Thyroid gland (tissue), 4 donors: ENCODE measurements around the gene CNTLN.

Source experiments
- CTCF ChIP-seq, 6 experiments: fragments of 200-600 bp in 3 of 6; fragments of 450-650 bp in 3 of 6; sonication (generic) in 3 of 6; IDR thresholded peaks; one replicate each; pipeline ENCODE4 v1.5.1; 2016 to 2019; ENCODE audit warnings: antibody characterized with exemption in 6 of 6, mild to moderate bottlenecking in 2 of 6, inconsistent platforms in 1 of 6, moderate library complexity in 1 of 6
- POLR2A ChIP-seq, 2 donors: fragments of 450-650 bp; IDR thresholded peaks; one replicate each; pipeline ENCODE4 v1.6.1; 2017; ENCODE audit warnings: antibody characterized with exemption in 2 of 2, mild to moderate bottlenecking in 2 of 2, moderate library complexity in 1 of 2

- no peak for TF ChIP-seq CTCF (IDR thresholded peaks at IDR 0.05)
- no peak for TF ChIP-seq POLR2A (IDR thresholded peaks at IDR 0.05)
These were observed 84.4 kb downstream of the CNTLN start for GRCh38 chr9:17219261-17219660.
